Right renal cortex interstitium (tissue), 3 donors: ENCODE measurements around the gene CGB3. TPM values are rescaled to one million over a fixed set of nuclear protein-coding genes. Genes with fewer than 3 reads are reported as not detected.
"Not testable (repeated sequence)": the region's sequence is repeated elsewhere in the genome, so short reads cannot be mapped to it uniquely, and the experiment has no call there.

Experiments used
- DNase-seq, 3 donors: peaks; one replicate each; pipeline ENCODE4 v3.0.0-alpha.2; 2013; ENCODE audit warnings: low read depth in 3 of 3, low spot score in 2 of 3
- polyA plus RNA-seq, 3 donors: library from polyadenylated mRNA; unstranded; fragments of 120-200 nt; gene quantifications; one replicate each; pipeline ENCODE4 v1.2.1, GENCODE V29; 2013; ENCODE audit not compliant: insufficient read length in 3 of 3

CGB3 gene
- polyA plus RNA-seq, 3 donors = not detected

DNA sequence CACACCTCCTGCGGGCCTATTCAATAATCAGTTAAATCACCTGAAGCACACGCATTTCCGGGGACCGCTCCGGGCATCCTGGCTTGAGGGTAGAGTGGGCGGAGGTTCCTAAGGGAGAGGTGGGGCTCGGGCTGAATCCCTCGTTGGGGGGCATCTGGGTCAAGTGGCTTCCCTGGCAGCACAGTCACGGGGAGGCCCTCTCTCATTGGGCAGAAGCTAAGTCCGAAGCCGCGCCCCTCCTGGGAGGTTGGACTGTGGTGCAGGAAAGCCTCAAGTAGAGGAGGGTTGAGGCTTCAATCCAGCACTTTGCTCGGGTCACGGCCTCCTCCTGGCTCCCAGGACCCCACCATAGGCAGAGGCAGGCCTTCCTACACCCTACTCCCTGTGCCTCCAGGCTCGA is 19.4 kb upstream of the CGB3 start, which contains the start of gene CGB5:
CGB5 (plus strand) TSS at position 301 of the 400 bp plus-strand sequence. CDS start 362 bp downstream, outside the sequence.
- DNase-seq = not testable (repeated sequence)

DNA sequence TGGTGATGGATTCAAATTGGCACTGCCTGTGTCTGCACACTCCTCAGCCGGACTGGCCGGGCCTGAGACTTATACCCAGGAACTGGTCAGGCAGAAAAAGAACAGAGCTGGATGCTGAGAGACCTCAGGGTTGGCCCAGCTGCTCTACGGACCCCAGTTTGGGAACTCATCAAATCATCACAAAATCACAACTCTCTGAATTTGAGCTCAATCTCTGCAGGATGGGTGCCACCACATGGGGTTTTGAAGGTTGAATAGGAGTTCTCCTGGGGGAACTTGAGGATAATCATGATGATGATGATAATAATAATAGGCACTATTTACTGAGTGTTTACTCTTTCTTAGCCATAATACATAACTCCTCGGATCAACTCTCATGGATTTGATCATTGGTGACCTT is 18.5 kb upstream of the CGB3 start:
- DNase-seq = not testable (repeated sequence)

DNA sequence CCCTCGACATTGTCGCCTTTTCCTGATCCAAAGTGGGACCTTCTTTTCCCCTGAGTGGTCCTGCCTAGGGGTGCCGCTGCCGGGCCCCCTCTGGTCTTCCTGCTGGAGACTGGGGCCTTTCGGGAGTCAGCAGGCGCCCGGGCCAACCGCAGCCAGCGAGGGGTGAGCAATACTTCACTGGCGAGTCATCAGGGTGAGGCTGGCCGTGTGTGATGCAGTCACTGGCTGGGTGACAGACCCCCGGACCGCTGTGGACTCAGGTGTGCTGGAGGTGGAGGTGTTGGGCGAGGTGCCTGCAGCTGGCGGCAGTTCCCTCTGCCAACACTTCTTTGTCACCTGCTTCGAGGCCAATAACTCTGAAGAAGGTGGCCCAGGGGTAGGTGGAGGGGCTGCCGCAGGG is 18.0 kb upstream of the CGB3 start:
- DNase-seq = no peak

DNA sequence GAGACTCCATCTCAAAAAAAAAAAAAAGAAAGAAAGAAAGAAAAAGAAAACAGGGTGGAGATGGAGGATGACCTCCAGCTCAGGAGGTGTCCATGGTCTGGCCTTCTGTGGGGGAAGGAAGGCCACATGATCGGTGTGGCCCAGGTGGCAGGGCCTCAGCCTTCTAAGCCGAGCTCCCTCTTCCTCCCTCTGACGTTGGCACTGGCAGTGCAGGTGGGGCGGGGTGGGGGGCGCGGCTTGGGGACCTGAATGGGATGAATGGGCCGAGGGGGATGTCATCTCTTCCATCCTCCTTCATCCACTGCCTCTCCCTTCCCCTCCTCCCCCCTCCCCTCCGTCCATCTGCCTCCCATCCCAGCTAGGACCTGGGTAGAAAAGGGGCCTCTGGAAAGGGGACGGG is 15.6 kb upstream of the CGB3 start:
- not testable (repeated sequence) for DNase-seq

DNA sequence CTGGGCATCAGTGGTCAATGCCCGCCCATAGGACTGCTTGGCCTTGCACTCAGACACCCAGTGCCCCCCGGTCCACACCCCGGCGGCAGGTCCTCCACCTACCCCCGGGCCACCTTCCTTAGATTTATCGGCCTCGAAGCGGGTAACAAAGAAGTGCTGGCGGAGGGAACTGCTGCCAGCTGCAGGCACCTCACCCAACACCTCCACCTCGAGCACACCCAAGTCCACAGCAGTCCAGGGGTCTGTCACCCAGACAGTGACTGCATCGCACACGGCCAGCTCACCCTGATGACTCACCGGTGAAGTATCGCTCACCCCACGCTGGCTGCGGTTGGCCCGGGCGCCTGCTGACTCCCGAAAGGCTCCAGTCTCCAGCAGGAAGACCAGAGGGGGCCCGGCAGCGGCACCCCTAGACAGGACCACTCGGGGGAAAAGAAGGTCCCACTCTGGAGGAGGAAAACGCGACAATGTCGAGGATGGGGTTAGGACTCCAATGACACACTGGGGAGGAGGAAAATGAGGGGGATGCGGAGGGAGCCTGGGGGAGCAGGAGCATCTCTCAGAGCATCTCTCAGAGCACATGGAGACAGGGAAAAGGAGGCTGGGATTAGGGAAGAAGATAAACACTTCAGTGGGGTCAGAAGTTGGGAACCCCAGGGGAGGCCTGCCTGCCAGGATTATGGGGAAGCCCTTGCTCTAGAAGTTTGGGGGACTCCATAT is 14.6 kb upstream of the CGB3 start:
- DNase-seq = not testable (repeated sequence)

DNA sequence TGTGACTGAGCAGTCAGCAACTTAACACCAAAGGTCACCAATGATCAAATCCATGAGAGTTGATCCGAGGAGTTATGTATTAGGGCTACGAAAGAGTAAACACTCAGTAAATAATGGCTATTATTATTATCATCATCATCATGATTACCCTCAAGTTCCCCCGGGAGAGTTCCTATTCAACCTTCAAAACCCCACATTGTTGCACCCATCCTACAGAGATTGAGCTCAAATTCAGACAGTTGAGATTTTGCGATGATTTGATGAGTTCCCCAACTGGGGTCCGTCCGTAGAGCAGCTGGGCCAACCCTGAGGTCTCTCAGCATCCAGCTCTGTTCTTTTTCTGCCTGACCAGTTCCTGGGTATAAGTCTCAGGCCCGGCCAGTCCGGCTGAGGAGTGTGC is 14.0 kb upstream of the CGB3 start:
- DNase-seq = not testable (repeated sequence)

DNA sequence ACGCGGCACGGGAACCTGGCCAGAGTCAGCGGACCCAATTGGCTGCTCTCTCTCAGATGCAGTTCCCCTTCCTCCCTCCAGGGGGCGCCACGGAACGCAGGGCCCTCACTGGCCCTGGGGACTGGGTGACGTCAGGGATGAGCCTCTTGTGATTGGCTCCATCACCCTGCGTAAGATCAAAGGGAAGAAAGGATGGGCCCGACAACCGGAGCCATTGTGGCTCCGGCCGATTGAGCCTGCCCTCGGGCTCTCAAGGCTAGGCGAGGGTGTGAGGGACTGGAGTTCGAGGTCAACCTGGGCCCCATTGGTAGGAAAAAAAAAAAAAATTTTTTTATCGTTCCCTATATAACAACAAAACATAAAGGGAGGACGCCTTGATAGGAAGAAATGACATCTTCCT is 12.7 kb upstream of the CGB3 start, which contains the start of gene CGB1:
CGB1 (minus strand) TSS at position 81 of the 400 bp plus-strand sequence. CDS start 184 bp downstream, outside the sequence.
- DNase-seq = not testable (repeated sequence)

DNA sequence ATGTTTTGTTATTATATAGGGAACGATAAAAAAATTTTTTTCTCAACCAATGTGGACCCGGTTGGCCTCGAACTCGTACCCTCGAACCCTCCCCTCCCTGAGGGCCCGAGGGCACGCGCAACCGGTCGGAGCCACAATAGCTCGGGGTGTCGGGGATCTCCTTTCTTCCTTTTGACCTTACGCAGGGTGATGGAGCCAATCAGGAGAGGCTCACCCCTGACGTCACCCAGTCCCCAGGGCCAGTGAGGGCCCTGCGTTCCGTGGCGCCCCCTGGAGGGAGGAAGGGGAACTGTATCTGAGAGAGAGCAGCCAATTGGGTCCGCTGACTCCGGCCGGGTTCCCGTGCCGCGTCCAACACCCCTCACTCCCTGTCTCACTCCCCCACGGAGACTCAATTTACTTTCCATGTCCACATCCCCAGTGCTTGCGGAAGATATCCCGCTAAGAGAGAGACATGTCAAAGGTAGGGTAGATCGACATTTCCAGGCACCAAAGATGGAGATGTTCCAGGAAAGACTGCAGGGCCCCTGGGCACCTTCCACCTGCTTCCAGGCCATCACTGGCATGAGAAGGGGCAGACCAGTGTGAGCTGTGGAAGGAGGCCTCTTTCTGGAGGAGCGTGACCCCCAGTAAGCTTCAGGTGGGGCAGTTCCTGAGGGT is 7.6 kb upstream of the CGB3 start, which contains the start of gene CGB2:
CGB2 (plus strand) TSS at position 249 of the 660 bp plus-strand sequence; CDS start at position 455, 206 bp downstream.
- not testable (repeated sequence) for DNase-seq

DNA sequence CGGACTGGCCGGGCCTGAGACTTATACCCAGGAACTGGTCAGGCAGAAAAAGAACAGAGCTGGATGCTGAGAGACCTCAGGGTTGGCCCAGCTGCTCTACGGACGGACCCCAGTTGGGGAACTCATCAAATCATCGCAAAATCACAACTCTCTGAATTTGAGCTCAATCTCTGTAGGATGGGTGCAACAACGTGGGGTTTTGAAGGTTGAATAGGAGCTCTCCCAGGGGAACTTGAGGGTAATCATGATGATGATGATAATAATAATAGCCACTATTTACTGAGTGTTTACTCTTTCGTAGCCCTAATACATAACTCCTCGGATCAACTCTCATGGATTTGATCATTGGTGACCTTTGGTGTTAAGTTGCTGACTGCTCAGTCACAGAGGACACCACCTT is 6.2 kb upstream of the CGB3 start:
- DNase-seq = not testable (repeated sequence)

DNA sequence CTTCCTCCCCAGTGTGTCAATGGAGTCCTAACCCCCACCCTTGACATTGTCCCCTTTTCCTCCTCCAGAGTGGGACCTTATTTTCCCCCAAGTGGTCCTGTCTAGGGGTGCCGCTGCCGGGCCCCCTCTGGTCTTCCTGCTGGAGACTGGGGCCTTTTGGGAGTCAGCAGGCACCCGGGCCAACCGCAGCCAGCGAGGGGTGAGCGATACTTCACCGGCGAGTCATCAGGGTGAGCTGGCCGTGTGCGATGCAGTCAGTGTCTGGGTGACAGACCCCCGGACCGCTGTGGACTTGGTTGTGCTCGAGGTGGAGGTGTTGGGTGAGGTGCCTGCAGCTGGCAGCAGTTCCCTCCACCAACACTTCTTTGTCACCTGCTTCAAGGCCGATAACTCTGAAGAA is 5.6 kb upstream of the CGB3 start:
- DNase-seq = not testable (repeated sequence)

DNA sequence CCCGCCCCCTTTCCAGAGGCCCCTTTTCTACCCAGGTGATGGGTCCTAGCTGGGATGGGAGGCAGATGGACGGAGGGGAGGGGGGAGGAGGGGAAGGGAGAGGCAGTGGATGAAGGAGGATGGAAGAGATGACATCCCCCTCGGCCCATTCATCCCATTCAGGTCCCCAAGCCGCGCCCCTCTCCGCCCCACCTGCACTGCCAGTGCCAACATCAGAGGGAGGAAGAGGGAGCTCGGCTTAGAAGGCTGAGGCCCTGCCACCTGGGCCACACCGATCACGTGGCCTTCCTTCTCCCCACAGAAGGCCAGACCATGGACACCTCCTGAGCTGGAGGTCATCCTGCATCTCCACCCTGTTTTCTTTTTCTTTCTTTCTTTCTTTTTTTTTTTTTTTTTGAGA is 4.6 kb upstream of the CGB3 start:
- DNase-seq = not testable (repeated sequence)

DNA sequence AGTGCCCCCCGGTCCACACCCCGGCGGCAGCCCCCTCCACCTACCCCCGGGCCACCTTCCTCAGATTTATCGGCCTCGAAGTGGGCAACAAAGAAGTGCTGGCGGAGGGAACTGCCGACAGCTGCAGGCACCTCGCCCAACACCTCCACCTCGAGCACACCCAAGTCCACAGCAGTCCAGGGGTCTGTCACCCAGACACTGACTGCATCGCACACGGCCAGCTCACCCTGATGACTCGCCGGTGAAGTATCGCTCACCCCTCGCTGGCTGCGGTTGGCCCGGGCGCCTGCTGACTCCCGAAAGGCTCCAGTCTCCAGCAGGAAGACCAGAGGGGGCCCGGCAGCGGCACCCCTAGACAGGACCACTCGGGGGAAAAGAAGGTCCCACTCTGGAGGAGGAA is 1.5 kb upstream of the CGB3 start:
- not testable (repeated sequence) for DNase-seq

DNA sequence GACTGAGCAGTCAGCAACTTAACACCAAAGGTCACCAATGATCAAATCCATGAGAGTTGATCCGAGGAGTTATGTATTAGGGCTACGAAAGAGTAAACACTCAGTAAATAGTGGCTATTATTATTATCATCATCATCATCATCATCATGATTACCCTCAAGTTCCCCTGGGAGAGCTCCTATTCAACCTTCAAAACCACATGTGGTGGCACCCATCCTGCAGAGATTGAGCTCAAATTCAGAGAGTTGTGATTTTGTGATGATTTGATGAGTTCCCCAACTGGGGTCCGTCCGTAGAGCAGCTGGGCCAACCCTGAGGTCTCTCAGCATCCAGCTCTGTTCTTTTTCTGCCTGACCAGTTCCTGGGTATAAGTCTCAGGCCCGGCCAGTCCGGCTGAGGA is 955 bp upstream of the CGB3 start:
- not testable (repeated sequence) for DNase-seq

DNA sequence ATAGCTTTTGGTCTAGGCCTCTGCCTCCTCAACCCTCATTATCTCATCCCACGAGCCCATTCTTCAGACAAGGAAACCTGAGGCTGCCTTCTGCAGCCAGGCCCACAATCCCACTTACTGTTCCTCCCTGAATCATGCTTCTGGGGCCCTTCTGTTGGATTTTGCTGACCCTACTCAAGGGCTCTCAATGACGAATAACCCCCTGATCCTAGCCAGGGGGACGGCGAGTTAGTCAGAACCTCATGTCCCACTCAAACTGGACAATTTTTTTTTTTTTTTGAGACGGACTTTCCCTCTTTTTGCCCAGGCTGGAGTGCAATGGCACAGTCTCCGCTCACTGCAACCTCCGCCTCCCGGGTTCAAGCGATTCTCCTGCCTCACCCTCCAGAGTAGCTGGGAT is 2.0 kb downstream of the CGB3 start:
- DNase-seq = no peak

DNA sequence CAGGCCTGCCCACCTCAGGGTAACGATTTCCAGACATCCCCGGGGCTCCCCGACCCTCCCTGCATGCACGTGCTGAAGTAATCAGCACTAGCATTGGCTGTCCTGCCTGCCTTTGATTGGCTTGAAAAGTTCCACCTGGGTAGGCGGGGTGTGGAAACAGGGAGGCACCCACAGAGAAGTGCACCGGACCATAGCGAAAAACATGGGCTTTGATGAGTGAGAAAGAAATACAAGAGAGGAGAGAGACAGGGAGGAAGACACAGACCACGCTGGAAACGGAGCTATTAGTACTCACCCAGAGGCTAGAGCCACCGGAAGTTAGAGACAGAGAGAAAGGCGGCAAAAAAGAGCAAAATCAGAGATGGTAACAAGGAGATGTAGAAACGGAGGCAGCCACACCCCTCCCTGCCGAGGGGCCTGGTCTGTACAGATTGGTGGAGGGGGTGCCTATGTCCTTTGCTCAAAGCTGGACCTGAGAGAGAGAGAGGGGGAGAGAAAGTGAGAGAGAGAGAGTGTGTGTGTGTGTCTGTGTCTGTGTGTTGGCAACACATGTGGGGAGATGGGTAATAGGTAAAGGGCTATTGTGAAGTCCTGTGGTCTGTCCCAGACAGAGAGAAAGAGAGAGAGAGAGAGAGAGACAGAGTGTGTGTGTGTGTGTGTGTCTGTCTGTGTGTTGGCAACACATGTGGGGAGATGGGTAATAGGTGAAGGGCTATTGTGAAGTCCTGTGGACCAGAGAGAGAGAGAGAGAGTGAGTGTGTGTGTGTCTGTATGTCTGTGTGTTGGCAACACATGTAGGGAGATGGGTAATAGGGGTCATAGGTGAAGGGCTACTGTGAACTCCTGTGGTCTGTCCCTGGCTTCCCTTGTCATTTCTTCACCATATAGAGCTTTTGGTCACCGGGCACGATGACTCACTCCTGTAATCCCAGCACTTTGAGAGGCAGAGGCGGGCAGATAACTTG is 2.9 kb downstream of the CGB3 start:
- no peak for DNase-seq

DNA sequence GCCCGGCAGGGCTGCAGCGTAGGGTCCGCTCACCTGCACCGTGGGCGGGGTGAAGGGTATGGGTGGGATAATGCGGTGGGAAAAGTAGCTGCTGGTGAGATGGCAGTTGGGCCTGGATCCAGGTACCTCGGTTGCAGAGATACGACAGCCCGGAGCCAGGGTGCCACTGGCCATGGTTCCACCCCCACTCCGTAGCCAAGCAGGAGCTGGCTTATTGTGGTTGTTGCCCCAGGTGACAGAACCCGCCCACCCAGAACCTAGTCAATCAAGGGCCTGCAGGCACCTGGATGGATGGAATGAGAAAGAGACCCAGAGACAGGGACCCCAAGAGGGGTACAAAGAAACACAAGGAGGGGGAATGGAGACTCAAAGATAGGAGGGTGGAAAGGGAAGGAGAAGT is 3.8 kb downstream of the CGB3 start:
- DNase-seq = no peak

DNA sequence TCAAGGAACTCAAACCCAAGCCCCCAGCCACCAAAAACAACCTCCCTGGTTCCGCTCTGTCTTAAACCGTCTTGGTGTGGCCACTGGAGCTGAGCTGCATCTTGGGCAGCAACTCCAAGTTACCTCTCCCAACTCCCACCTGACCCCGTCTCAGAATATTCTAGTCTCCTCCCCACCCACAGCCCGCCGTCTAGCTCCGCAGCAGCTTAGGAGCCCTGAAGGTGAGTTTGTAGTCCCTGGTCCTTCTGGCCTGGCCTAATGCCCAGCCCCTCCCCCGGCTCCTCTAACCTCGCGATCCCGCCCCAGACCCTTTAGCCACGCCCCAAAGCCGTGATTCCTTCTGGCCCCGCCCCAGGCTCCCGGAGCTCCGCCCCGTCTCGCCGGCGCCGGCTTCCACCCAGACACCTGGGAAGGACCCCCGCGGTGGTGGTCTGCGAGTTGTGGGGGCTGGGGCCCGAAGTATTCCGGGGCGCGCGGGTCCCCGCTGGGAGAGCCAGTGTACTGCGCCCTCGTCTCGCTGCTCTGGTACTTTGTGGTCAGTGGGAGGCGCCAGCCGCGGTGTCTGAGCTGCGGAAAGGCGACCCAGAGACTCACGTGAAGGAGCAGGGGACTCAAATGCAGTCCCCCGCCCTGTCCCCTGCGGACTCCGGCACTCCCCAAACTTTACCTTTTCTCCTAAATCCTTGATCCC is 4.7 kb downstream of the CGB3 start:
- DNase-seq = no peak

DNA sequence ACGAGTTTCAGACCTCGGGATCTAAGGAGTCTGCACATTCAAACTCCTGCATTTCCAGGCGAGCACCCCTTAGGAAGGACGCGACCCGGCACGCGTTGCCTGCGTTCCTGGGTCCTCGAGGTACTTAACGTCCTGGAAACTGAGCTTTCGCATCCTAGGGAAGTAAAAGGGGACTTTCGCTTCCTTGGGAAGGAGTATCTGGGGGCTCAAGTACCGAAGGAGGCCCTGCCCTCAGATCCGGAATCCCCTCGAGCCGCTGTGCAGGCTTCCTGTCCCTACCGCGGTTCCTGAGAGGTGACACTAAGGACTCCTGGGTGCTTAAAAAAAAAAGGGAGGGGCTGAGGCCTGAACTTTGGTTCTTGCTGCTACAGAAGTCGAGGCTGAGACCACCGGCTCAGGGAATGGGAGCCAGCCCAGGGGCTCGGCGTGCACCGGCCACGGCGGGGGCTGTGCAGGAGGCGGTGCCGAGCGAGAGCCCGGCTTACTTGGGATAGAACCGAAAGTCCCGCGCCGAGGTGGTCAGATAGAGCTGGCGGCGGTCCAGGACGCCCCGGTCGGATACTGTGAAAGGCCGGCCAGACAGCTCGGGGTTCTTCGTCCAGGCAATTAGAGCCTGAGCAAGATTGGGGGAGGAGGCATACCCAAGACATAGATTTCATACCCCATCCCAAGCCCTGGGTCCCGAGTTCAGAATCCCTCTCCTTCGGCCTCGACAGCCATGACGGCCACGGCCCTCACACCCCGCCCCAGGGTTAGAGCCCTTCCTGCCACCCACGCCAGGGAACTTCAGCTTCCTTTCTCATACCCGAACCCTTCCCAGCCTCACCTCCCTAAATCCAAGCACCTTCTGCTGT is 5.5 kb downstream of the CGB3 start:
- DNase-seq = not testable (repeated sequence)

DNA sequence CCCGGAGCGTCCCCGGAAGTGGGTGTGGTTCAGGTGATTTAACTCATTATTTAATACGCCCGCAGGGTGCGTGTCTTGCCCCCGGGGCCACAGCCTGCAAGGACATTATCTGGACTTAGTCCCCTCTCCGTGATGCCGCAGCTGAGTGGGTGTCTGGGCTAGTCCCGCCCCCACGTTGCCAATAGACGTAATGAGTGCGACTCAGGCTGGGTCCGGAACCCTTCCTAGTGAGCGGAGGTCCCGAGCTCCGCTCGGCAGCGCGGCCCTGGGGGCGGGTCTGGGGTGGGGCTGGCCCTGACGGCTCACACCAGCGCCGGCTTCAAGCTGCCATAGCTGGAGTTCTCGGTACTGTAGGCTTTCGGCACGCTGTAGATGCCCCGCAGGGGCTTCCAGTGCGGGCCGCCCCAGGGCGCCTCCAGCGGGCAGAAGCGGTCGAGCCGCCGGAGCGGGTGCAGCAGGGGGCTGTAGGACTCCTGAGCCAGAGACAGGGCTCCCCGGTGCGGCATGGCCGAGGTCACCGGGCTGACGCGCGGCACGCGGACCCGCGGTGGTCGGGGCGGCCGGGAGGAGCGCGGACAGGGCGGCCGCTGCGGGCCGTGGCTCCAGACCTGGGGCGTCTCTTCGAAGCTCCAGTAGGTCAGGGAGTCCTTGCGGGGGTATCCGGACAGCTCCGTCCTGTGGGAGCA is 6.3 kb downstream of the CGB3 start:
- no peak for DNase-seq
